H1 (cell line): Measurements from ENCODE around the gene TTC33. TPM values are rescaled to one million over a fixed set of nuclear protein-coding genes. Genes with fewer than 3 reads are reported as not detected.

ENCODE experiments used
- CTCF ChIA-PET: fragments of 300-600 bp; sonication (Branson Sonifier 250); formaldehyde crosslinking; loops from one replicate; lab custom pipeline; 2021; ENCODE audit not compliant: partially characterized antibody; lab: Charles Lee
- POLR2A ChIA-PET: fragments of 300-600 bp; sonication (Branson Sonifier 250); formaldehyde crosslinking; loops from one replicate; lab custom pipeline; 2021; ENCODE audit warnings: inconsistent platforms; ENCODE audit not compliant: partially characterized antibody; lab: Charles Lee
- DNase-seq, 2 experiments: peaks; one replicate each; pipeline versions ENCODE4 v3.0.0 to v3.0.0-alpha.2; 2010 to 2022; ENCODE audit warnings: low spot score in 2 of 2, low read depth in 1 of 2, mixed read lengths in 1 of 2
- FAIRE-seq: peaks from 2 replicates; lab custom pipeline; 2011; peaks lifted over from hg19 to GRCh38; lab: Jason Lieb, UNC
- H2AFZ ChIP-seq: 2 replicates; pipeline ENCODE4 v1.8.1; 2012; ENCODE audit warnings: low read length, inconsistent platforms
- H2AK5ac ChIP-seq: 2 replicates; pipeline ENCODE4 v1.6.1; 2013; ENCODE audit warnings: low read depth, low read length
- H2BK120ac ChIP-seq: replicated peaks from 2 replicates; pipeline ENCODE3; 2013; ENCODE audit warnings: low read depth, low read length, inconsistent platforms
- H2BK12ac ChIP-seq: 2 replicates; pipeline ENCODE4 v1.6.1; 2013; ENCODE audit warnings: low read depth, low read length
- H2BK15ac ChIP-seq: 2 replicates; pipeline ENCODE4 v1.6.1; 2013; ENCODE audit warnings: low read length
- H2BK20ac ChIP-seq: 2 replicates; pipeline ENCODE4 v1.6.1; 2013; ENCODE audit warnings: low read length
- H2BK5ac ChIP-seq: 2 replicates; pipeline ENCODE4 v1.6.1; 2013; ENCODE audit warnings: low read depth, low read length
- H3K14ac ChIP-seq: 2 replicates; pipeline ENCODE4 v1.6.1; 2013; ENCODE audit warnings: inconsistent platforms; ENCODE audit not compliant: insufficient read length
- H3K18ac ChIP-seq: 2 replicates; pipeline ENCODE4 v1.6.1; 2013; ENCODE audit warnings: low read length; ENCODE audit errors: extremely low read depth
- H3K23ac ChIP-seq: 2 replicates; pipeline ENCODE4 v1.6.1; 2013; ENCODE audit warnings: inconsistent platforms; ENCODE audit not compliant: insufficient read length
- H3K23me2 ChIP-seq: 2 replicates; pipeline ENCODE4 v1.6.1; 2013; ENCODE audit warnings: low read depth, low read length
- H3K27ac ChIP-seq: 2 replicates; pipeline ENCODE4 v1.6.1; 2011; ENCODE audit warnings: low read depth, low read length, inconsistent platforms
- H3K27me3 ChIP-seq, 4 experiments: replicated peaks in 1 of 4; 1 replicate in 1 of 4; 2 replicates in 3 of 4; pipeline versions ENCODE4 v1.6.1 to v1.8.1; 2011 to 2013; ENCODE audit warnings: low read length in 3 of 4, mild to moderate bottlenecking in 3 of 4, inconsistent platforms in 2 of 4, mixed read lengths in 2 of 4, moderate library complexity in 1 of 4; ENCODE audit not compliant: control insufficient read depth in 3 of 4, insufficient read depth in 3 of 4; ENCODE audit errors: extremely low read depth in 1 of 4
- H3K36me3 ChIP-seq, 4 experiments: 2 replicates each; pipeline versions ENCODE4 v1.6.1 to v1.8.1; 2011 to 2013; ENCODE audit warnings: mild to moderate bottlenecking in 4 of 4, low read length in 3 of 4, moderate library complexity in 2 of 4, control low read depth in 1 of 4, inconsistent platforms in 1 of 4; ENCODE audit not compliant: insufficient read depth in 4 of 4, control insufficient read depth in 2 of 4
- H3K4ac ChIP-seq: replicated peaks from 2 replicates; pipeline ENCODE3; 2013; ENCODE audit warnings: low read length, low read depth, mixed read lengths, inconsistent platforms; ENCODE audit not compliant: insufficient read length
- H3K4me1 ChIP-seq, 4 experiments: replicated peaks in 1 of 4; 1 replicate in 1 of 4; 2 replicates in 3 of 4; pipeline versions ENCODE4 v1.6.1 to v1.8.1; 2011 to 2013; ENCODE audit warnings: low read length in 3 of 4, inconsistent platforms in 2 of 4, mixed read lengths in 1 of 4; ENCODE audit not compliant: insufficient read depth in 4 of 4, control insufficient read depth in 3 of 4
- H3K4me2 ChIP-seq, 2 experiments: 2 replicates each; pipeline versions ENCODE4 v1.6.1 to v1.8.1; 2011 to 2013; ENCODE audit warnings: low read depth in 2 of 2, low read length in 2 of 2, control low read depth in 1 of 2, inconsistent platforms in 1 of 2, mild to moderate bottlenecking in 1 of 2; ENCODE audit not compliant: insufficient read depth in 1 of 2
- H3K4me3 ChIP-seq, 4 experiments: fragments of 200-600, 300-600 bp in 1 of 4; sonication (generic), shearing (Covaris generic), sonication (Bioruptor Twin) in 1 of 4; 2 replicates each; pipeline versions ENCODE4 v1.5.1 to v1.8.1; 2011 to 2016; ENCODE audit warnings: low read length in 4 of 4, low read depth in 3 of 4, control low read depth in 2 of 4, inconsistent platforms in 2 of 4, mild to moderate bottlenecking in 2 of 4, mixed read lengths in 1 of 4, moderate library complexity in 1 of 4; ENCODE audit not compliant: insufficient read depth in 2 of 4; ENCODE audit errors: extremely low read depth in 1 of 4
- H3K56ac ChIP-seq: replicated peaks from 2 replicates; pipeline ENCODE3; 2013; ENCODE audit warnings: low read depth, mild to moderate bottlenecking, mixed read lengths, low read length, inconsistent platforms; ENCODE audit not compliant: insufficient read length
- H3K79me1 ChIP-seq: 2 replicates; pipeline ENCODE4 v1.6.1; 2013; ENCODE audit warnings: low read depth, low read length, control low read depth
- H3K79me2 ChIP-seq, 2 experiments: 2 replicates each; pipeline versions ENCODE4 v1.6.1 to v1.8.1; 2012 to 2013; ENCODE audit warnings: low read length in 2 of 2, mild to moderate bottlenecking in 2 of 2, inconsistent platforms in 1 of 2; ENCODE audit not compliant: insufficient read depth in 2 of 2, control insufficient read depth in 1 of 2
- H3K9ac ChIP-seq, 4 experiments: replicated peaks in 1 of 4; 1 replicate in 1 of 4; 2 replicates in 3 of 4; pipeline versions ENCODE4 v1.6.1 to v1.8.1; 2011 to 2013; ENCODE audit warnings: low read depth in 3 of 4, low read length in 3 of 4, control low read depth in 2 of 4, mild to moderate bottlenecking in 2 of 4, moderate library complexity in 2 of 4, inconsistent platforms in 1 of 4; ENCODE audit errors: extremely low read depth in 1 of 4
- H3K9me3 ChIP-seq, 2 experiments: 2 replicates each; pipeline versions ENCODE4 v1.6.1 to v1.8.1; 2012 to 2013; ENCODE audit warnings: mild to moderate bottlenecking in 2 of 2, moderate library complexity in 2 of 2, control low read depth in 1 of 2, inconsistent platforms in 1 of 2, low read depth in 1 of 2, low read length in 1 of 2, mixed read lengths in 1 of 2; ENCODE audit not compliant: insufficient read depth in 2 of 2
- H4K20me1 ChIP-seq, 2 experiments: replicated peaks in 1 of 2; 2 replicates each; pipeline versions ENCODE3 to v1.8.1; 2011 to 2013; ENCODE audit warnings: inconsistent platforms in 2 of 2, low read length in 2 of 2, mild to moderate bottlenecking in 1 of 2; ENCODE audit not compliant: insufficient read depth in 2 of 2, control insufficient read depth in 1 of 2
- H4K5ac ChIP-seq: 2 replicates; pipeline ENCODE4 v1.6.1; 2013; ENCODE audit warnings: low read length, low read depth, mixed read lengths, inconsistent platforms; ENCODE audit not compliant: insufficient read length
- H4K8ac ChIP-seq: 2 replicates; pipeline ENCODE4 v1.8.0; 2013; ENCODE audit warnings: mild to moderate bottlenecking, moderate library complexity, low read length, inconsistent platforms; ENCODE audit not compliant: insufficient read depth; ENCODE audit errors: extremely low read depth
- H4K91ac ChIP-seq: replicated peaks from 2 replicates; pipeline ENCODE3; 2013; ENCODE audit warnings: low read length, mixed read lengths, inconsistent platforms; ENCODE audit not compliant: insufficient read length
- ASH2L ChIP-seq: fragments of 200-600, 300-600 bp; sonication (generic); IDR thresholded peaks from one replicate; pipeline ENCODE4 v1.7.1; 2017; ENCODE audit warnings: low read length
- CHD1 ChIP-seq: IDR thresholded peaks from 2 replicates; pipeline ENCODE4 v1.6.1; 2012; ENCODE audit warnings: low read depth, low read length, improper control_type of control experiment
- EP300 ChIP-seq, 2 experiments: IDR thresholded peaks; 1 replicate in 1 of 2; 2 replicates in 1 of 2; pipeline ENCODE4 v1.6.1; 2011 to 2012; ENCODE audit warnings: low read depth in 2 of 2, low read length in 2 of 2, mild to moderate bottlenecking in 2 of 2, borderline replicate concordance in 1 of 2, inconsistent platforms in 1 of 2, moderate library complexity in 1 of 2
- GABPA ChIP-seq: IDR thresholded peaks from 2 replicates; pipeline ENCODE4 v1.6.1; 2011; ENCODE audit warnings: mild to moderate bottlenecking, low read length, moderate library complexity, borderline replicate concordance; ENCODE audit not compliant: insufficient read depth
- JUND ChIP-seq: IDR thresholded peaks from 2 replicates; pipeline ENCODE4 v1.6.1; 2011; ENCODE audit warnings: mild to moderate bottlenecking, improper control_type of control experiment, low read length
- KDM5A ChIP-seq: fragments of 200-600 bp; IDR thresholded peaks from 2 replicates; pipeline ENCODE4 v1.7.1; 2012; ENCODE audit warnings: mild to moderate bottlenecking, low read length, inconsistent platforms, mixed read lengths
- MAFK ChIP-seq: IDR thresholded peaks from 2 replicates; pipeline ENCODE4 v1.6.1; 2012; ENCODE audit warnings: low read depth, mild to moderate bottlenecking, improper control_type of control experiment, low read length
- YY1 ChIP-seq: IDR thresholded peaks from 2 replicates; pipeline ENCODE4 v1.6.1; 2011; ENCODE audit warnings: low read depth, mild to moderate bottlenecking, low read length
- polyA plus RNA-seq, 7 experiments: library from polyadenylated mRNA; depleted of rRNA in 3 of 7; stranded (reverse) in 5 of 7; unstranded in 2 of 7; fragments of >200 nt in 5 of 7; fragments of 200-250 nt in 2 of 7; gene quantifications; 1 replicate in 5 of 7; 2 replicates in 1 of 7; 4 replicates in 1 of 7; pipeline versions ENCODE4 v1.2.1 to v1.2.3, GENCODE V29; 2011 to 2013; ENCODE audit warnings: missing spikeins in 2 of 7, mixed read lengths in 2 of 7
- total RNA-seq: library from RNA; stranded (reverse); fragmentation: NEBNext Ultra II Directional; extraction: Animal tissue kit (Norgen Biotek cat#: 25700); gene quantifications from 2 replicates; pipeline ENCODE4 v1.2.1, GENCODE V29; 2021

Gene TTC33
- total and polyA plus RNA-seq, 2 of the 8 experiments (the other 6 are each of a cell fraction or from before 2014, with no cell fraction given): 1.2 to 12.6 TPM

- DNase-seq (no peak), FAIRE-seq (no peak)
- no peak overlapping the region for H2BK12ac ChIP-seq
- H2BK120ac ChIP-seq: no peak overlapping the region
- H3K4me3 ChIP-seq: no peak overlapping the region
- H2AK5ac ChIP-seq: no peak overlapping the region
- H3K9ac ChIP-seq: no peak overlapping the region
- H3K4ac ChIP-seq: no peak overlapping the region
- no peak overlapping the region for H2BK20ac ChIP-seq
- H3K56ac ChIP-seq: no peak overlapping the region
- H3K18ac ChIP-seq: no peak overlapping the region
- no peaks in the 10 kb centered on the region for H4K20me1 ChIP-seq
- H3K23me2 ChIP-seq: no peaks in the 10 kb centered on the region
- no peak overlapping the region for H2AFZ ChIP-seq
- no peaks in the 10 kb centered on the region for H3K79me2 ChIP-seq
- no peaks in the 10 kb centered on the region for H3K27me3 ChIP-seq
- no peak overlapping the region for H2BK15ac ChIP-seq
- H3K79me1 ChIP-seq: no peaks in the 10 kb centered on the region
- ChIA-PET CTCF (interaction anchor here (0.8 to 1.4 kb wide), 4 partner anchors 11 to 102 kb away, joined by 3 to 4 read pairs (median 4); no protein-coding TSS in a partner anchor), POLR2A (no interaction called here)
- H4K5ac ChIP-seq: no peak overlapping the region
- no peak overlapping the region for H3K27ac ChIP-seq
- H4K8ac ChIP-seq: no peak overlapping the region
- no peak overlapping the region for H3K23ac ChIP-seq
- H3K4me2 ChIP-seq: no peak overlapping the region
- H3K4me1 ChIP-seq: no peaks in the 10 kb centered on the region
- H3K14ac ChIP-seq: no peak overlapping the region
- H4K91ac ChIP-seq: no peak overlapping the region
- no peak overlapping the region for H2BK5ac ChIP-seq
- H3K9me3 ChIP-seq: no peaks in the 10 kb centered on the region
- no peaks in the 10 kb centered on the region; a peak in 1 of 8 replicates for H3K36me3 ChIP-seq
- TF ChIP-seq KDM5A: no peak
- TF ChIP-seq EP300 (IDR thresholded peaks at IDR 0.05; ENCODE audit: borderline replicate concordance in 1 of 2, low read depth in 2 of 2, low read length in 2 of 2): no peak
- TF ChIP-seq CHD1: no peak
- TF ChIP-seq GABPA: no peak
- no peak for TF ChIP-seq JUND
- no peak for TF ChIP-seq YY1
- TF ChIP-seq ASH2L: no peak
- no peak for TF ChIP-seq MAFK
Measured at GRCh38 chr5:40714001-40714400, 41.8 kb downstream of the TTC33 start.
